ENCODE results near the gene NR1D2. TPM values are rescaled to one million over a fixed set of nuclear protein-coding genes. Genes with fewer than 3 reads are reported as not detected.
A peak's percentile ranks its signal among the peaks of the same experiment; 100 is the strongest.
"Not testable (repeated sequence)": the region's sequence is repeated elsewhere in the genome, so short reads cannot be mapped to it uniquely, and the experiment has no call there.

NR1D2 gene
- total RNA-seq, 1 donor from 2014 or later: 20.7 TPM

- no peaks in the 10 kb centered on the region for H3K27me3 ChIP-seq (ENCODE audit: insufficient read depth, low read length)
- TF ChIP-seq, protein P1, sequence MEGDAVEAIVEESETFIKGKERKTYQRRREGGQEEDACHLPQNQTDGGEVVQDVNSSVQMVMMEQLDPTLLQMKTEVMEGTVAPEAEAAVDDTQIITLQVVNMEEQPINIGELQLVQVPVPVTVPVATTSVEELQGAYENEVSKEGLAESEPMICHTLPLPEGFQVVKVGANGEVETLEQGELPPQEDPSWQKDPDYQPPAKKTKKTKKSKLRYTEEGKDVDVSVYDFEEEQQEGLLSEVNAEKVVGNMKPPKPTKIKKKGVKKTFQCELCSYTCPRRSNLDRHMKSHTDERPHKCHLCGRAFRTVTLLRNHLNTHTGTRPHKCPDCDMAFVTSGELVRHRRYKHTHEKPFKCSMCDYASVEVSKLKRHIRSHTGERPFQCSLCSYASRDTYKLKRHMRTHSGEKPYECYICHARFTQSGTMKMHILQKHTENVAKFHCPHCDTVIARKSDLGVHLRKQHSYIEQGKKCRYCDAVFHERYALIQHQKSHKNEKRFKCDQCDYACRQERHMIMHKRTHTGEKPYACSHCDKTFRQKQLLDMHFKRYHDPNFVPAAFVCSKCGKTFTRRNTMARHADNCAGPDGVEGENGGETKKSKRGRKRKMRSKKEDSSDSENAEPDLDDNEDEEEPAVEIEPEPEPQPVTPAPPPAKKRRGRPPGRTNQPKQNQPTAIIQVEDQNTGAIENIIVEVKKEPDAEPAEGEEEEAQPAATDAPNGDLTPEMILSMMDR (IDR thresholded peaks at IDR 0.05; ENCODE audit: insufficient read depth, low read depth, low read length): no peak
- TF ChIP-seq EZH2 (IDR thresholded peaks at IDR 0.05; ENCODE audit: insufficient read depth, low read length): peak; percentile 39
- Mint-ChIP-seq H3K36me3 (ENCODE audit: low read depth, unreplicated experiment) (peaks cover 32% of the 10 kb centered on the region), H3K27ac (ENCODE audit: unreplicated experiment) (peak within 1 kb of the TSS; percentile 97), H3K4me3 (ENCODE audit: unreplicated experiment) (peak within 1 kb of the TSS; percentile 99), H3K9me3 (ENCODE audit: unreplicated experiment) (no peaks in the 10 kb centered on the region), H3K27me3 (ENCODE audit: low read depth, unreplicated experiment) (no peaks in the 10 kb centered on the region), H3K4me1 (ENCODE audit: low read depth, unreplicated experiment) (peaks cover 32% of the 10 kb centered on the region)
- H3K9ac ChIP-seq (ENCODE audit: low read length): peak within 1 kb of the TSS; percentile 93
- peaks cover 56% of the 10 kb centered on the region for H3K79me2 ChIP-seq (ENCODE audit: insufficient read depth, low read length)
- peak within 1 kb of the TSS; percentile 94 for H3K4me2 ChIP-seq (ENCODE audit: low read length)
- H4K20me1 ChIP-seq (ENCODE audit: insufficient read depth, low read length): peaks cover 47% of the 10 kb centered on the region
- peak within 1 kb of the TSS; percentile 98 for H3K4me3 ChIP-seq (ENCODE audit: insufficient read depth, low read depth, low read length)
- no peaks in the 10 kb centered on the region for H3K9me3 ChIP-seq (ENCODE audit: insufficient read depth, low read depth, low read length)
- peak within 1 kb of the TSS; percentile 92 for H2AFZ ChIP-seq (ENCODE audit: low read depth, low read length)
- FAIRE-seq (no peak), DNase-seq (ENCODE audit: low read depth) (peak; percentile 91)
- peaks cover 26% of the 10 kb centered on the region for H3K36me3 ChIP-seq (ENCODE audit: insufficient read depth, low read length)
- H3K4me1 ChIP-seq (ENCODE audit: insufficient read depth, low read length): peaks cover 10% of the 10 kb centered on the region
- peak within 1 kb of the TSS; percentile 87 for H3K27ac ChIP-seq (ENCODE audit: low read depth, low read length)
These were observed 28.0 kb upstream of the NR1D2 start, which contains the start of the genes NKIRAS1 and RPL15 for GRCh38 chr3:23916886-23917678. Gene NKIRAS1 (minus strand): TSS chr3:23916990. CDS start chr3:23910904, 6,086 bp downstream. Gene RPL15 (plus strand): TSS chr3:23917132. CDS start chr3:23917860, 728 bp downstream.

DNA sequence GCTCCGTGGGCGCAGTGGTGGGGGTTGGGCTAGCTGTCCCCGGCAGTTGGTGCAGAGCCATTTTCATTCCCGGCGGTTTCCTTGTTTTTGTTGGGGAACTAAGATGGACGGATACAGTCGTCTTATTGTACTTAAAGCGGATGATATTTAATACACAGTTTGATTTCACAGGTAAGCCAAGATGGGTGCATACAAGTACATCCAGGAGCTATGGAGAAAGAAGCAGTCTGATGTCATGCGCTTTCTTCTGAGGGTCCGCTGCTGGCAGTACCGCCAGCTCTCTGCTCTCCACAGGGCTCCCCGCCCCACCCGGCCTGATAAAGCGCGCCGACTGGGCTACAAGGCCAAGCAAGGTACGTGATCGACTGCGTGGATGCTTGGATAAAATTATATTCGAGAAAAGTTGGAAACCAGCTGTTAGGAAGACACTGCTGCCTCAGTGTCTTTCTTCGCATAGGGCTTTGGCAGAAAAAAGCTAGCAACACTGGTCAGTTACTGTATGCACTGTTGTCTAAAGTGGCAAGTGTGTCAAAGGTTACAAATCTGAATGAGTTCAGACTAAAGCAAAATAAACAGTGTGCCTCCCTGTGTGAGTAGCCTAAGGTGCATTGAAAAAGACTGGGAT, 27.3 kb upstream of the NR1D2 start:
- peak; percentile 8 for DNase-seq (ENCODE audit: low read depth)
- not testable (repeated sequence) for H3K4me1 ChIP-seq (ENCODE audit: insufficient read depth, low read length); H3K27me3 ChIP-seq (ENCODE audit: insufficient read depth, low read length); H2AFZ ChIP-seq (ENCODE audit: low read depth, low read length); H3K27me3 Mint-ChIP-seq (ENCODE audit: low read depth, unreplicated experiment); FAIRE-seq; H3K9me3 Mint-ChIP-seq (ENCODE audit: unreplicated experiment); H3K9me3 ChIP-seq (ENCODE audit: insufficient read depth, low read depth, low read length)
- Histone ChIP-seq H3K4me2 (ENCODE audit: low read length) (peak overlapping the region; percentile 94), H3K27ac (ENCODE audit: low read depth, low read length) (peak overlapping the region; percentile 87), H3K9ac (ENCODE audit: low read length) (peak overlapping the region; percentile 93), H4K20me1 (ENCODE audit: insufficient read depth, low read length) (peaks cover 50% of the 10 kb centered on the region), H3K4me3 (ENCODE audit: insufficient read depth, low read depth, low read length) (peak overlapping the region; percentile 98), H3K36me3 (ENCODE audit: insufficient read depth, low read length) (peaks cover 26% of the 10 kb centered on the region), H3K79me2 (ENCODE audit: insufficient read depth, low read length) (peaks cover 56% of the 10 kb centered on the region)
- H3K4me3 Mint-ChIP-seq (ENCODE audit: unreplicated experiment): peak overlapping the region; percentile 99
- peaks cover 31% of the 10 kb centered on the region for H3K4me1 Mint-ChIP-seq (ENCODE audit: low read depth, unreplicated experiment)
- peaks cover 32% of the 10 kb centered on the region for H3K36me3 Mint-ChIP-seq (ENCODE audit: low read depth, unreplicated experiment)
- peak overlapping the region; percentile 97 for H3K27ac Mint-ChIP-seq (ENCODE audit: unreplicated experiment)

- H3K9me3 Mint-ChIP-seq (ENCODE audit: unreplicated experiment); H3K27ac ChIP-seq (ENCODE audit: low read depth, low read length); H3K9me3 ChIP-seq (ENCODE audit: insufficient read depth, low read depth, low read length); FAIRE-seq; H3K27me3 Mint-ChIP-seq (ENCODE audit: low read depth, unreplicated experiment); H3K4me1 ChIP-seq (ENCODE audit: insufficient read depth, low read length); H3K27me3 ChIP-seq (ENCODE audit: insufficient read depth, low read length); DNase-seq (ENCODE audit: low read depth); H2AFZ ChIP-seq (ENCODE audit: low read depth, low read length): not testable (repeated sequence)
- peak overlapping the region; percentile 94 for H3K4me2 ChIP-seq (ENCODE audit: low read length)
- H4K20me1 ChIP-seq (ENCODE audit: insufficient read depth, low read length): peaks cover 50% of the 10 kb centered on the region
- H3K79me2 ChIP-seq (ENCODE audit: insufficient read depth, low read length): peaks cover 56% of the 10 kb centered on the region
- Mint-ChIP-seq H3K27ac (ENCODE audit: unreplicated experiment) (peak overlapping the region; percentile 97), H3K4me1 (ENCODE audit: low read depth, unreplicated experiment) (peaks cover 31% of the 10 kb centered on the region), H3K36me3 (ENCODE audit: low read depth, unreplicated experiment) (peaks cover 32% of the 10 kb centered on the region), H3K4me3 (ENCODE audit: unreplicated experiment) (peak overlapping the region; percentile 99)
- peak overlapping the region; percentile 93 for H3K9ac ChIP-seq (ENCODE audit: low read length)
- peak overlapping the region; percentile 98 for H3K4me3 ChIP-seq (ENCODE audit: insufficient read depth, low read depth, low read length)
- peaks cover 26% of the 10 kb centered on the region for H3K36me3 ChIP-seq (ENCODE audit: insufficient read depth, low read length)
These were observed 26.8 kb upstream of the NR1D2 start for GRCh38 chr3:23918331-23918730.
